Hepatic stellate cell (primary cell): Measurements from ENCODE around the gene RAB1A.

ENCODE experiments used
- DNase-seq: peaks from one replicate; pipeline ENCODE4 v3.0.0; 2011; ENCODE audit warnings: low spot score

RAB1A gene

DNA sequence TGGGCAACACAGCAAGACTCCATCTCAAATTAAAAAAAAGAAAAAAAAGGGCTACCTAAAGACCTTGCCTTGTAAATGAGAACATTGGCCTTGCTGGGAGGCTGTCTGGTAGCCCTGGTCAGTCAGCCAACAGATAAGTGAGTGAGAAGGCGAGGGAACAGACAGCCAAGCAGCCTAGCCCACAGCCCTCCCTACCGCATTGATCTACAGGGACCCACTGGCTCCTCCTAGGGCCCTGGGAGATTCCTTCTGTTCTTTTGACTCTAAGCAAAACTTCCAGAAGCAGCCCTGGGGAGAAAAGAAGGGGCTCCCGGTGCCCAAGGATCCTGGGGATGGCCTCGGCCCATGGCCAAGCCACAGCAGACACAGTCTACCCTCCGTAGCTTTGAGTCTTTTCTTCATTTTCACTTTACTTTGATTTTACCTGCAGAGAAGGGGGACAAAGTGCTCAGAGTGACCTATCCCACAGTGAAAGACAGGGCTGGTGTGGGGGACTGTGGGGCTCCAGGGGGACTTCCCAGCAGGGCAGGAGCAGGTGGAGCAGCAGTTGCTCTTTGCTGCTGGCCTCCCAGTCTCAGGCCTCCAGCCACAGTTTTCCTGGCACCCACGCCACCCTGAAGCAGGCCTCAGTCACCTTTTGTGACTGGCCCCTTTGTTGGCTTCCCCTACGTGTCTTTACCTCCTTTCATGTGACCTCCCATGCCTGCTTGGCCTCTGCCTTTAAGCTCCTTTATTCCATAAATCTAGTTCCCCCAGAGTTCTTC, 68.6 kb downstream of the RAB1A start:
- DNase-seq, result no peak

DNA sequence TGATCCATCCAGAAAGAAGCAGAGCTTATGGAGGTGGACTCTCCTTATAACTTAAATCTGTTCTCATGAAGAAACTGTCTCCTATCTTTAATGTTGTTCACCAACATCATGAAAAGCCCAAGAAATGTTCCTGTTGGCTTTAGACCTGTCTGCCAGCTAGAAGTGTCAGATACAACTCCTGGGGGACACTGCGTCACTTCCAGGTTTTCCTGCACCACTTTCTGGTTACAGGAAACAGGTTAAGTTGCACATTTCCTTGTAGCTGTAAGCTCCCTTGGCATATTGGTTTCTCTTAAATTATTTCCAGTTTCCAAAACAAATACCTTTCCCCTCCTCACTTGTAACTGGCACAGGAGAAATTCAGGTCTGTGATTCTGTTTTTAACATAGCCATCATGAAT, 70.8 kb downstream of the RAB1A start:
- no peak for DNase-seq

DNA sequence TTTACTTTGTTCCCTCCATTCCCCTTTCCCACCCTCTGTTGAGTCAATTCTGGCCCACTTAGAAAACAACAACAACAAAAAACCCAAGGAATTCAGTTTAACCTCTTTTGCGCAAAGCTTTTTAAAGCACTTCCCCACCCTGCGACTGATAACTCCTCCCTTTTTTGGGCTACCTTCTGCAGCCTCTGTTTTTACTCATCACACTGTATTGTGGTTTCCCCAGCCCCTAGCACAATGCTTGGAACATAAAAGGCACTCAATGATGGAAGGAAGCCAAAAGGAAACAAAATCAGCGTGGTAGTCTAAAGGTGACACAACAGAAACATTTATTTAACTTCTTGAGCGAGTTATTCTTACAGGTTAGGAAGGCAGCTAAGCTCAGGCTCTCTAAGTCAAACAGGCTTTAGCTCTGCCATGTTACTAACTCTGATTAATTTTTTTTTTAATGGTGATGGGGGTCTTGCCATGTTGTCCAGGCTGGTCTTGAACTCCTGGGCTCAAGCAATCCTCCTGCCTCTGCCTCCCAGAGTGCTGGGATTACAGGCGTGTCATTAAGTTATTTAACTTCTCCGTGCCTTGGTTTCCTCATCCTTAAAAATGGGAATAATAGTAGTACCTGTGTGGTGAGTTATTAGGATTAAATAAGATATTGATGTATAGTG, 72.4 kb downstream of the RAB1A start:
- no peak for DNase-seq

- DNase-seq, result no peak
Observed at GRCh38 chr2:65057054-65057375, 72.9 kb downstream of the RAB1A start.

DNA sequence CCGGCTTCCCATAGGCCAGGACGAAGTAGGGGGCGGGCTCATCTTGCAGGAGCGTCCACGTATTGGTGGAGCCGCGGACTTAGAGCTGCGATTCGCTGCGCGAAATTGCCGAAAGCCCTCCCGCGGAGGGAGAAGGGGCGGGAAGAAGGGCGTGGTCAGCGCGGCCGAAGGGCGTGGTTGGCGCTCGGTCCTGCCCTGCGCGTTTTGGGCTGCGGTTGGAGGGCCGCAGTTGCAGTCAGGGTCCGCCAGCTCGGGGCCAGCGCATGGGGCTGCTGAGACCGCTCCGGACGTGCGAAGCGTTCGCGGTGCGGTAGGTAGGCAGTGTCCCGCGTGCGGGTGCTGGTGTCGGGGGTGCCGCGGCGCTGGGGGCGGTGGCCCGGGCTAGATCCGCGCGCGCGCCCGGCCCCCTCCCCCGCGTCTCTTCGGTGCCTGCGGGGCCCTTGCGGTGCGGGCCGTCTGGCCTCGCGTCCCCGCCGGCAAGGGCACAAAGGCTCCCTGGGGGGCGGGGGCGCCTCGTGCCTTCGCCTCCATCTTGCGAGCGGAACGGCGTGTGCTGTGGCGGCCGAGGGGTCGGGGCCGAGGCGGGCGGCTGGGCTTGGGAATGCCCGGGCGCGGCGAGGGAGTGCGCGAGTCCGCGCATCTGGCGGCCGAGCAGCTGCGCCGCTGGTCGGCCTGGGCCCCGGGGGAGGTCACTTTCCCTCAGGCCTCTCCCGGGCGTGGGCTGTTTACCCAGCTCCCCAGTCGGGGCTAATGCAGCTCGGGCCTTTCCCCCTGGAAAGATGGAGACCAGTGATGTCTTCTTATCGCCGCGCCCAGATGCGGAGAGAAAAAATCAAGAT, 73.5 kb downstream of the RAB1A start, which contains the start of gene CEP68:
Gene CEP68 (plus strand): TSS at position 202 of the 839 bp plus-strand sequence. CDS start 13,029 bp downstream, outside the sequence.
- peak; percentile 99 for DNase-seq

- peak; percentile 34 for DNase-seq
Observed at GRCh38 chr2:65055422-65056214, 74.3 kb downstream of the RAB1A start.

- DNase-seq, result no peak
Observed at GRCh38 chr2:65054749-65055421, 75.0 kb downstream of the RAB1A start.

DNA sequence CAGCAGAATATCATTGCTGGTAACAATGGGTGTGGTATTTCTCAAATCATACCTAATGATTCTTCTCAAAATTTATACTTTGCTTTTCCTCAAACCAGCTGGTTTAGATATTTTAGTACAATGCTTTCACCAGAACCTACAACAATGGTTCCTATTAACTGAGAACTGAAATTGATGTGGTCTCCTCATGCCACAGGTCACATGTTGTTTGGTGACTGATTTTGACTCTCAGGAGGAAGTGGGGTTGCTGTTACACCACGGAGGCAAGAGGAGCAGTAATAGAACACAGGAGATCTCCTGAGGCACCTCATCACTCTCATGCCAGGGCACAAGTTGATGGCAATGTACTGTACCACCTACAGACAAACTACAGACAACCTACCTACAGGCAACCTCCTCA, 76.7 kb downstream of the RAB1A start:
- DNase-seq, result no peak

DNA sequence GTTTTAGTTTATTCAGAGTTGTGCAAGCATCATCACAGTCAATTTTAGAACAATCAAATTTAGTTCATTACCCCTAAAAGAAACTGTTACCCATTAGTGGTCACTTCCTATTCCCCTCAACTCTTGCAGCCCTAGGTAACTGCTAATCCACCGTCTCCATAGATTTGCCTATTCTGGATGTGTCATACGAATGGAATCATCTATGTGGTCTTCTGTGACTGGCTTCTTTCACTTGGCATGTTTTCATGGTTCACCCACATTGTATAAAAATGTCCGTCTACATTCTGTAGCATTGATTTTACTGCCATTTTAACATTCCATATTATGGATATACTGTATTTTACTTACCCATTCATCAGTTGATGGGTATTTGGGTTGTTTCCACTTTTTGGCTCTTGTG, 79.0 kb downstream of the RAB1A start:
- no peak for DNase-seq

DNA sequence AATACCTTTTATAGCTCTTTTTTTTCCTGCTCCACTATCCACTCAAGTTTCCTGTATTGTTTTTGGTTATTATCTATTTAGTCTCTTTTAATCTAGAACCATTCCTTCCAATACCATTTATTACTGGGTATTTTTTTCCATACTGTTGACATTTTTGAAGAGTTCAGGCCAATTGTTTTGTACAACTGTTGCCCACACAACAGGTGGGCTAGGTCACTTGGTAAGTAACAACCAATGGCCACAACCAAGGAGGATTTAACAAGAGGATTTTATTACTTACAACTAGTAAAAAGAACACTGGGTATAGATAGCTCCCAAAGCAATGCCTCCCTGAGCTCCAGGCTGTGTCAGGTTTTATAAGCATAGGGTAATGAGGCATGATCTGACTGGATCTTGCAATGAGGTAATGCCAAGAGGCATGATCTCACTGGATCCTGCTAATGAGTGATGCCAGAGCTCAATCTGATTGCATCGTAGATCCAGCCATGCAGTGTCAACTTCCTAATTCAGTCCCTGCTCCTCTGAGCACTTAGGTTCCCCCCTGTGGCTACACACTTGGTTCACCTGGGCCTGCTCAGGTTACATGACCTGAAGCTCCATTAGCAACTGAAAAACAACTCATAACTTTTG, 80.8 kb downstream of the RAB1A start:
- DNase-seq, result no peak

DNA sequence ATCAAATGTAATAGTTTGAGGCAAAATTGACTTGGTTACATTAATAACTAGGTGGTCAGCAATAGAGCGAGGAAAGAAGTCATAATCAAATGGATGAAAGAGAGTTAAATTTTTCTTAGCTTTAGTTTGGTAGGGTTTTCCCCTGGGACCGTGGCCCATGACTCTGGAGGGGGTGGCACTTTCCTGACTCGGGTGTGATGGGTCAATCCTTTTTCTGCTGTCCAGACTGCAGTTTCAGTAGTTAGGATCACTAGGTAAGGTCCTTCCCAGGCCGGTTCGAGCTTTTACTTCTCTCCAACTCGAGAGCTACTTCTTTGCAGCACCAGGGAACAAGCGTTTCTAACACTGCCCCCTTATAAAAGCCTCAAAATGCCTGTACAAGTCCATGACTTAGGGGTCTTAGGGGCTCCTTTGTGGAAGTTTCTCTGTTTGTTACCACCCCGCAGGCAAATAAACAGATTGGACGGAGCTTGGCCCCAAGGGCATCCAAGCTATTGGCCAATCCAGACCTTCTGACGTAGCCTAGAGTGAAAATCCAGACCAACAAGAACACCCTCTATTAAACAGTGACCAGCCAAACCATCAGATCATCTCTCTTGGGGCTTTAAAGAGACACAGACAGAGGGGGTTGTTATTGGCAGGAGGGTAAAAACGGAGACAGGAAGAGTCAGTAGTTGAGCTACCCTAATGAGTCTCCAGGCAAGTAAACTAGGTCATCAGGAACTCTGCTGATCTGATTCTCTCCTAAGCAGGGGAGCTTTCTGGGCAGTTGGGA, 83.1 kb downstream of the RAB1A start:
- no peak for DNase-seq

DNA sequence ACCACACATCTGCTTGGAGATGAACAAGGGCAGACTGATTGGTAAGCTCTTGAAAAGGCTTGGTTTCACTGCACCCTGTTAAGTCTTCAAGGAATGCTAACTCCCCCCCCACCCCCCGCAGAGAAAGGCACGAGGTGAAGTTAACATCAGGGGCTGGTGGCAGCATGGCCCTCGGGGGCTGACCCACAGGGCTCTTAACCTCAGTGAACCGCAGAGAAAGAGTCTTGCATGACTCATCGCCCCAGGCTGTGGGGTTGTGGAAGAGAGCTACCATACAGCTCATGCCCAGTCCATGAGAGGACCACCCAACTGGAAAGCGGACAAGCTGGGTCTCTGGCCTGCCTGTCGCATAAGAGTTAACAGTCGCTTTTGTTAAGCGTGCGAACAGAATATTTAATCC, 84.3 kb downstream of the RAB1A start:
- DNase-seq, result no peak

GRCh38 chr2:65044097-65044735, 85.7 kb downstream of the RAB1A start:
- DNase-seq, result no peak

DNA sequence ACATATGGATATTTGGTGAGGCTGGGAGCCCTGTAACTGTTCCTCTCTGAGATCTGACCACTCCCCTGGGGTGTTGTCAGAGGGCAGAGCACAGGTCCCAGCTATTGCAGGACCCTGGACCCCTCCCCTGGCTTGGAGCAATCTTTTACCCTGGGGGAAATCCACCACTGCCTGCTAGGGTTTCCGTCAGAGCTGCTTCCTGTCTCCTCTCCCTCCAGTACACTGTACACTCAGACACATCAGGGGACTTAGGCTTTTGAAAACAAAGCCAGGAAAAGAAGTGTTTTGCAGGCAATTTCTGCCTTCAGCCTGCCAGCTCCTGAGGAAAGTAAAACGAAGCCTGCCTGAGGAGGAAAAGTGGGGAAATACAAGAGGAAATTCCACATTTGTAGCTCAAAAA, 86.9 kb downstream of the RAB1A start:
- DNase-seq, result no peak

GRCh38 chr2:65040400-65041261, 89.3 kb downstream of the RAB1A start:
- peak; percentile 78 for DNase-seq

- no peak for DNase-seq
Observed at GRCh38 chr2:65039640-65040039, 90.3 kb downstream of the RAB1A start.

GRCh38 chr2:65037178-65037577, 92.7 kb downstream of the RAB1A start:
- DNase-seq, result no peak
